ENCODE data around the gene CCM2L.

CCM2L gene

GRCh38 chr20:32062776-32063170 is 52.5 kb downstream of the CCM2L start:
- DNase-seq: no peak

DNA sequence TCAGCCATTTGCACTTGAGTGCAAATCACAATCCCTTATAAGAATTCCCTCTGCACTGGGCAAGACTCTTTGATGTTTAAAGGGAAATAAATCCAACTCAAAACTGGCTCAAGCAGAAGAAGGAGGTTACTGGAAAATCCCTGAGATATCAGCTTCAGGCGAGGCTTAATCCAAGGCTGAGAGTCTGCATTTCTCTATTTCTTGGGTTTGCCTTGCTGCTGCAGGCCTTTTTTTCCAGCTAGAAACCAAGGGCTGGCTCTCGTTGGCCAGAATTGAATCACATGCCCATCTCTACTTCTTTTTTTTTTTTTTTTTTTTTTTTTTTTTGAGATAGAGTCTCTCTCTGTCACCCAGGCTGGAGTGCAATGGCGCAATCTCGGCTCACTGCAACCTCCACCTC is 53.5 kb downstream of the CCM2L start:
- DNase-seq: no peak

DNA sequence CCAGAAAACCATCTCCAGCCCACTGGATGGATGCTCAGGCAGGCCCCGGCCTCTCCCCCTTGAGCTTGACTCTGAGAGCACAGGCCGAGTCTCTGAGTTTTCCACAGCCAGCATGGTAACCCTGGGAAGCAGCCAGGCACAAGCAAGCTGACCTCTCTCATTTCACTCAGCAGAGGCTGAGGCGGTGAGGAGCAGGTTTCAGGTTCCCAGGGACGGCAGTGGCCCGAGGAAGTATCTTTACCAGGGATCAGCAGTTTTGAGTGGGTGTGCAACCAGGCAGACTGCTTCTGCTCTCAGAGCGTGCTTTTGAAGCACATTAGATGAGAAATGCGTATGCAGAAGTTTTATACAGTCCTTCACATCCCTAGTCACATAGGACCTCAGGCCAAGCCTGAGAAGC is 54.4 kb downstream of the CCM2L start:
- no peak for DNase-seq

- peak; percentile 31 for DNase-seq
Observed at GRCh38 chr20:32067234-32067821, 57.1 kb downstream of the CCM2L start.

DNA sequence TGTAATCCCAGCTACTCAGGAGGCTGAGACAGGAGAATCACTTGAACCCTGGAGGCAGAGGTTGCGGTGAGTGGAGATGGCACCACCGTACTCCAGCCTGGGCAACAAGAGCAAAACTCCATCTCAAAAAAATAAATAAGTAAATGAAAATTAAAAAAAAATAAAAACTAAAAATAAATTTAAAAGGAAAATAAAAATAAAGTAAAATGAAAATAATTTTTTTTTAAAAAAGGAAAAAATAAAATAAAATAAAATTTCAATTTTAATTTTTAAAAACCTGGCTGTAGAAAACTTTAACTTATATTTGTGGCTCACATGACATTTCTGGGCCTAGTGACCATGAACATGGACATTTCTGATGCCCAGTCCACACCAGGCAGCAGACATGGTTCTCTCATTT is 57.9 kb downstream of the CCM2L start:
- no peak for DNase-seq

DNA sequence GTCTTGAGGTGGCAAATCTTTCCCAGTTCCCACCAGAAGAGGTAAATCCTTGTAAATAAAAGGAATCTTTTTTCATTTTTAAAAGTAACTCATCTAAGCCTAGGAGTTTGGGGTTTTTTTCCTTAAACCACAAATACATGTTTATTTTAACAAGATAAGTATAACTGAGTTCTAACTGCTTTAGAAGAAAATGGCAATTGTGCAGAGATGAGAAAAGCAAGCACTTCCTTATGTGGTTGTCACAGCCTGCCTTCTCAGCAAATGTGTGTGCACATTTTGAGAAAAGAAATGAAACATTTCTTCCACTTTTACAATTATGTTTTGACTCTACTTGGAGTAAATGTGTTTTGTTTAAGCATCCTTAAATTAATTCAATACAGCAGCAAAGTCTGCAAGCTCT is 59.5 kb downstream of the CCM2L start:
- no peak for DNase-seq

DNA sequence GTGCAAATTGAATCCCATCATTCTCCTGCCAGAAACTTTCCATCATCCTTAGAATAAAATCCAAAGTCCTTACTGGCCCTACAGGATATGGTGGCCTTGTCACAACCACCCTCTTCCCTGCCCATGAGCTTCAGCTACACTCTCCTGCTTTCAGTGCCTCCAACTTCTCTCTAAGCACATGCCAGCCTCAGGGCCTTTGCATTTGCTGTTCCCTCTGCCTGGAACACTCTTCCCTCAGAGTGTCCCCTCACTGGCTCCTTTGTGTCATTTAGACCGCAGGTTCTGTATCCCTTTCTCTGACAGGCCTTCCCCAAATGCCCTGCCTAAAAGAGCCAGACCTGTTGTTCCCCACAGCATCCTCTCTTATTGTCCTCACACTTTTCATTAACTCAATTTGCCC is 60.0 kb downstream of the CCM2L start:
- no peak for DNase-seq

GRCh38 chr20:32070690-32071213 is 60.5 kb downstream of the CCM2L start:
- no peak for DNase-seq

DNA sequence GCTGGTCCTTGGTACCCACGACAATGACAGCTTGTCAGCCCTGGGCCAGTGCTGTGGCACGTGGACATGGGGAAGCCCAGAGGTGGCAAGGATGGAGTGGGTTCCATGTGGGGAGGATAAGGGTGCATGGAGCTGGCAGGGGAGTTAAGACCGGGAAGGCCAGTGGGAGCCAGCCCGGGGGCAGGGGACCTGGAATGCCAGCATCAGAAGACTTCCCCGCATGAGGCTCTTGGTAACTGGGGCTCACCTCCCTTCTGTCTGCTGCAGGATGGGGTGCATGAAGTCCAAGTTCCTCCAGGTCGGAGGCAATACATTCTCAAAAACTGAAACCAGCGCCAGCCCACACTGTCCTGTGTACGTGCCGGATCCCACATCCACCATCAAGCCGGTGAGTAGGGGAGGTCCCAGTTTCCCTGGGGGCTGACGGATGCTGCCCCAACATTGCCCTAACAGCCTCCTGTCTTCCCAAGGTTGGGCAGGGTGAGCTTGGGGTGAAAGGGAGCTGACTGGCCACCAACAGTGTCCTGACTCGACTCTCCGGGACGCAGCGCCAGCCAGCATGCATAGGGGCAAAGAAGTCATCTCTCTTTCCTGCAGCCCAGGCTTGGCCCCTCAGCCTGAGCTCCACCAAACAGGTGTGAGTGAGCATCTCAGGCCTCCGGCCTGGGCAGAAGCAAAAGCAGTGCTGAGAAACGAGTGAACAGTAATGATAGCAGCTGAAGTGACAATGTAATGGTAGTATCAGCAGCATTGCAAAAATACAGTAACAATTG is 61.3 kb downstream of the CCM2L start:
- DNase-seq: no peak

DNA sequence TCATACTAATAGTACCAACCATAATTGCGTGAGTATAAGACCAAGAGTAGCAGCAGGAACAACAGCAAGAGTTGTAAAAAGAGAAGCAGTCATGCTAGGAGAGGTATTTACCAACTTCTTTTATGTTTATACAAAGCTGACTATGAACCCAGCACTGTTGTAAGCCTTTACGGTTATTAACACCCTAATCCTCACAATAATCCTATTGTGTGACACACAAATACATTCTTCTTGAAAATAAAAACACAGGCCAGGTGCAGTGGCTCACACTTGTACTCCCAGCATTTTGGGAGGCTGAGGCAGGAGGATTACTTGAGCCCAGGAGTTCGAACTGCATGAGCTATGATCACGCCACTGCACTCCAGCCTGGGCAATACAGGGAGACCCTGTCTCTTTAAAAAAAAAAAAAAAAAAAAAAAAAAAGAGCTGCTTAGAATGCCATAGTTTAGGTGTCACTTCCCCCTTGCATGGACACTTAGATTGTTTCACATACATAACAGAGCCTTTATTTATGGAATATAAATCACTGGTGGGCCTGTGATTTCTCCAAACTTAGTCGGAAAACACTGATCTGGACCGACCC is 62.0 kb downstream of the CCM2L start:
- DNase-seq: no peak

DNA sequence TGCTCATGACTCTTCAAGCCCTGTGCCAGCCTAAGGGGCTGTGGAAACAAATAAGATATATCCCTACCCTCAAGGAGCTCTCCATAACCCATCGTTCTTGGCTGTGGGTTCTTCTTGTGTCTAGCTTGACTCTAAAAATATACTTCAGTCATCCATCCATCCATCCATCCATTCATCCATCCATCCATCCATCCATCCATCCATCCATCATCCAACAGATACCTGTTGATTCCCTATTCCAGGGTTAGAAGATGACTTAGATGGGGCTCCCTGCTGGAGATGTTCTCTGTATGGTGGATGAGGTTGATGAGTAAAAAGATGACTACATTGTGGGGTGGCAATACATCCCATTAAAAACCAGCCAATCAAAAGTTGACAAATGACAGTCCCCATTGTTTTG is 65.3 kb downstream of the CCM2L start:
- no peak for DNase-seq

- DNase-seq: no peak
Observed at GRCh38 chr20:32077190-32077589, 67.0 kb downstream of the CCM2L start.

DNA sequence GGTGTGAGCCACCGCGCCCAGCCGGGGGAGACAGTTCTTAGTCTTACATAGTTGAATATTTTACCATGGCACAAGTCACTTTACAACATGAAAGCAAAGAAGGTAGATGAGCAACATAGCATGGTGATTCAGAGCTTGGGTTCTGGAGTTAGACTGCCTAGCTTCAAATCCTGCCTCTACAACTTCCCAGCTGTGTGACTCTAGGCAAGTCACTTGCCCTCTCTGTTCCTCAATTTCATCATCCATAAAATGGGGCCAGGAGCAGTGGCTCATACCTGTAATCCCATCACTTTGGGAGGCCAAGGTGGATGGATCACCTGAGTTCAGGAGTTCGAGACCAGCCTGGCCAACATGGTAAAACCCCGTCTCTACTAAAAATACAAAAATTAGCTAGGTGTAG is 68.1 kb downstream of the CCM2L start:
- DNase-seq: no peak

DNA sequence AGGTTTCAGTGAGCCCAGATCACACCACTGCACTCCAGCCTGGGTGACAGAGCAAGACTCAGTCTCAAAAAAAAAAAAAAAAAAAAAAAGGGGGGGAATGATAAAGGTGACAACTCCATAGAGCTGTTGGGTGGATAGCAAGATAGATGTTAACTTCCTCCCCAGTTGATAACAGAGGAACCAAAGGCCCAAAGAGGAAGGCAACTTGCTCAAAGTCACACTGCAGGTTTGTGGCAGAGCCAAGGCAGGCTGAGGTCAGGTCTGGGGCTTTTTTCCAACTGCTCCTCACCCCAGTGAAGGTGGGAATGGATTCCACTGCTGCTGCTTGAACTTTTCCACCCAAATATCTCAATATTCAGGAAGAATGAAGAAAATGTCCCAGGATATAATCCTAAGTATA is 68.6 kb downstream of the CCM2L start:
- no peak for DNase-seq

GRCh38 chr20:32079655-32080109 is 69.4 kb downstream of the CCM2L start:
- DNase-seq: no peak

- no peak for DNase-seq
Observed at GRCh38 chr20:32080783-32081182, 70.5 kb downstream of the CCM2L start.

All from amniotic stem cell (primary cell).